CD4-positive, alpha-beta memory T cell (primary cell): Measurements from ENCODE around the gene RTP3. TPM values are rescaled to one million over a fixed set of nuclear protein-coding genes. Genes with fewer than 3 reads are reported as not detected.

Experiments
- CTCF ChIA-PET: fragments of 350-600 bp; sonication (Branson Sonifier 250); formaldehyde crosslinking; loops from one replicate; lab custom pipeline; 2021; ENCODE audit warnings: inconsistent platforms; ENCODE audit not compliant: partially characterized antibody; lab: Charles Lee
- POLR2A ChIA-PET: fragments of 350-600 bp; sonication (Branson Sonifier 250); formaldehyde crosslinking; loops from one replicate; lab custom pipeline; 2021; ENCODE audit not compliant: partially characterized antibody; lab: Charles Lee
- DNase-seq, 5 donors: peaks; one replicate each; pipeline versions ENCODE4 v3.0.0 to v3.0.0-alpha.2; 2020 to 2022; ENCODE audit warnings: mixed read lengths in 1 of 5
- H3K27ac ChIP-seq: one replicate; pipeline ENCODE4 v1.7.0; 2013; ENCODE audit warnings: low read depth, low read length
- H3K27me3 ChIP-seq: 2 replicates; pipeline ENCODE4 v1.7.0; 2013; ENCODE audit warnings: mild to moderate bottlenecking, low read length, moderate library complexity; ENCODE audit not compliant: insufficient read depth
- H3K36me3 ChIP-seq: 2 replicates; pipeline ENCODE4 v1.7.0; 2013; ENCODE audit warnings: mild to moderate bottlenecking, low read length, moderate library complexity; ENCODE audit not compliant: insufficient read depth
- H3K4me1 ChIP-seq: 2 replicates; pipeline ENCODE4 v1.7.0; 2013; ENCODE audit warnings: mild to moderate bottlenecking, low read length, moderate library complexity; ENCODE audit not compliant: insufficient read depth
- H3K4me3 ChIP-seq, 2 donors: one replicate each; pipeline ENCODE4 v1.7.0; 2013; ENCODE audit warnings: low read length in 2 of 2, mild to moderate bottlenecking in 1 of 2
- H3K9me3 ChIP-seq, 2 donors: one replicate each; pipeline ENCODE4 v1.7.0; 2013; ENCODE audit warnings: low read length in 2 of 2, control low read depth in 1 of 2; ENCODE audit not compliant: control insufficient read depth in 1 of 2
- H3K27ac Mint-ChIP-seq, 7 donors: one replicate each; pipeline ENCODE4 v1.8.0; 2020 to 2021; ENCODE audit warnings: mixed read lengths in 7 of 7, mild to moderate bottlenecking in 6 of 7, inconsistent platforms in 3 of 7, moderate library complexity in 3 of 7
- H3K27me3 Mint-ChIP-seq, 2 donors: one replicate each; pipeline ENCODE4 v1.8.0; 2020 to 2021; ENCODE audit warnings: mixed read lengths in 2 of 2
- H3K36me3 Mint-ChIP-seq, 2 donors: one replicate each; pipeline ENCODE4 v1.8.0; 2020 to 2021; ENCODE audit warnings: mixed read lengths in 2 of 2, inconsistent platforms in 1 of 2, mild to moderate bottlenecking in 1 of 2
- H3K4me1 Mint-ChIP-seq, 4 donors: one replicate each; pipeline ENCODE4 v1.8.0; 2020 to 2021; ENCODE audit warnings: mixed read lengths in 4 of 4, mild to moderate bottlenecking in 1 of 4
- H3K4me3 Mint-ChIP-seq, 8 donors: one replicate each; pipeline ENCODE4 v1.8.0; 2020 to 2021; ENCODE audit warnings: mixed read lengths in 8 of 8, mild to moderate bottlenecking in 7 of 8, moderate library complexity in 6 of 8, inconsistent platforms in 3 of 8
- H3K9me3 Mint-ChIP-seq, 8 donors: one replicate each; pipeline ENCODE4 v1.8.0; 2020 to 2021; ENCODE audit warnings: mixed read lengths in 8 of 8, mild to moderate bottlenecking in 5 of 8, inconsistent platforms in 3 of 8, moderate library complexity in 1 of 8
- intact Hi-C: fragments of 100-400 bp; cut with micrococcal nuclease; formaldehyde crosslinking; loops from one replicate; pipeline ENCODE4 v1.15.1; 2023
- polyA plus RNA-seq, 2 donors: library from polyadenylated mRNA; unstranded; fragments of 300-500 nt; fragmentation: Illumina TruSeq; gene quantifications; one replicate each; pipeline ENCODE4 v1.2.3, GENCODE V29; 2021
- total RNA-seq, 2 experiments: library from RNA; stranded (reverse); gene quantifications; one replicate each; pipeline ENCODE4 v1.2.3, GENCODE V29; 2021

RTP3 gene
- total and polyA plus RNA-seq, 4 experiments from 2014 or later, result not detected

DNA sequence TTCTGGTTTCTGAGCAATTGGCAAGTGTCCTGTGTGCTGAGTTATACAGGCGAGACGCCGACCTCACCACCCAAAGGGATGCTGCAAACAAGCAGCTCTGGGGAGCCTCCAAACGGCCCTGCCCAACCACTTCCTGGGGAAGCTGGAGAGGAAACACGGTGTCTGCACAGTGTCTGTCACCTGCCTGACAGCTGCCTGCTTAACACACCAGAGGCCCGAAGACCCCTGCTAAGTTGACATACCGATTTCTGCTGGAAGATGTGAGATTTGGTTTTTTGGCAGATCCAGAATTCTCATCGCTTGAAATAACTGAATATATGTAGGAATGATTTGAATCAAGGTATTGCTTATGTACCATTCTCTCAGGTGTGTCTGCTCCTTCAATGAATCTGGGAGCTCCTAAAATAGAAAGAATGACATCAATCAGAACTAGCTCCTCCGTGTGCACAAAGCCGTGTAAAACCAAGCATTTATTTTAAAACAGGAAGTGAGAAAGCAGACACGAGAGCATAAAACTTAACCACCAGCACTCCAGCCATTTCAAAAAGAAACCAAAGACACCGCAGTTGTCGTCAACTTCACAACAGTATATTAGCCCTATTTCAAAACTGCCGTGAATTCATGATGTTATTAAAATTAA lies 41.1 kb downstream of the RTP3 start:
- Histone ChIP-seq H3K27me3 (no peaks in the 10 kb centered on the region), H3K36me3 (no peaks in the 10 kb centered on the region), H3K9me3 (no peaks in the 10 kb centered on the region), H3K4me1 (peaks cover 52% of the 10 kb centered on the region), H3K4me3 (peak overlapping the region; percentile 5 to 42), H3K27ac (peak overlapping the region; percentile 51)
- Mint-ChIP-seq H3K9me3 (peaks cover 0 to 1% (median 0%) of the 10 kb centered on the region in 8 donors), H3K36me3 (no peaks in the 10 kb centered on the region), H3K4me3 (peak overlapping the region; percentile 65 to 85 (median 78)), H3K4me1 (peaks cover 29 to 60% (median 46%) of the 10 kb centered on the region in 4 donors), H3K27ac (peak overlapping the region; percentile 88 to 97 (median 96)), H3K27me3 (no peaks in the 10 kb centered on the region)
- ChIA-PET CTCF (interaction anchor here (1.1 to 8.6 kb wide), 11 partner anchors 9 to 91 kb away, joined by 3 to 118 read pairs (median 5); partner anchors contain the start of gene RTP3), POLR2A (interaction anchor here (0.6 to 2.9 kb wide), 17 partner anchors 10 to 849 kb away, joined by 3 to 46 read pairs (median 4); partner anchors contain the start of gene CCR5)
- intact Hi-C loops, result loop anchor here (1.0 to 2.0 kb wide), 3 partner anchors 18 to 51 kb away; no protein-coding TSS in a partner anchor
- peak; percentile 83 to 95 (median 86) for DNase-seq

DNA sequence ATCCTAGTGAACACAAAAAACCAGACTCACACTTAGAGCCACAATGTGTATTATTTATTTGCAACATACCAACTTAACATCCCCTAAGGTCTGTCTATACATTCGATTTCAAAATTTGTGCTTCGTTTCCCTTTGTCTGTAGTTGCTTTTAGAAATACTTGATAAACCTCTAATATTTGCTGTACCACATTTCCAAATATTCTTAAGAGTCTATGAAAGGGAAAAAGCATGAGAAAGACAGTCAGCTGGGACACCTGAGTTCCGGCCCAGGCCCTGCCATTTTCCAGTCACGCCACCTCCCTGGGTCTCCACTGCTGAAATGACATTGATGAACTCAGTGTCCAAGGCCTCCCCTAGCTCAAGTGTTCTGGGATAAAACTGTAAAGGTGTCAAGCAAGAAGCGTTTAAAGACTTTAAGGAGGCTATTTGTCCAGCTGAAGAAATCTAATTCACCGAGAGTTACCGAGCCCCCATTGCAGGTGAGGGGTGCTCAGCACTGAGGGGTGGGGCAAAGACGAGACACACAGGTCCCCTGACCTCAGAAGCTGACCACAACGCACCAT lies 41.7 kb downstream of the RTP3 start:
- Histone ChIP-seq H3K36me3 (no peaks in the 10 kb centered on the region), H3K9me3 (no peaks in the 10 kb centered on the region), H3K4me1 (peaks cover 52% of the 10 kb centered on the region), H3K27ac (peak overlapping the region; percentile 51), H3K27me3 (no peaks in the 10 kb centered on the region), H3K4me3 (peak overlapping the region; percentile 5 to 42)
- DNase-seq, result no peak
- H3K36me3 Mint-ChIP-seq, result no peaks in the 10 kb centered on the region
- CTCF ChIA-PET, result interaction anchor here (0.7 to 8.6 kb wide), 11 partner anchors 9 to 91 kb away, joined by 3 to 118 read pairs (median 5); partner anchors contain the start of gene RTP3
- peak overlapping the region; percentile 65 to 85 (median 78) for H3K4me3 Mint-ChIP-seq
- H3K27ac Mint-ChIP-seq, result peak overlapping the region; percentile 88 to 97 (median 96)
- H3K4me1 Mint-ChIP-seq, result peaks cover 29 to 60% (median 46%) of the 10 kb centered on the region in 4 donors
- H3K9me3 Mint-ChIP-seq, result peaks cover 0 to 1% (median 0%) of the 10 kb centered on the region in 8 donors
- POLR2A ChIA-PET, result interaction anchor here (0.7 to 2.9 kb wide), 15 partner anchors 10 to 850 kb away, joined by 3 to 46 read pairs (median 4); no protein-coding TSS in a partner anchor
- H3K27me3 Mint-ChIP-seq, result no peaks in the 10 kb centered on the region
- intact Hi-C loops, result loop anchor here (1.0 to 2.0 kb wide), 2 partner anchors 19 kb away; no protein-coding TSS in a partner anchor

DNA sequence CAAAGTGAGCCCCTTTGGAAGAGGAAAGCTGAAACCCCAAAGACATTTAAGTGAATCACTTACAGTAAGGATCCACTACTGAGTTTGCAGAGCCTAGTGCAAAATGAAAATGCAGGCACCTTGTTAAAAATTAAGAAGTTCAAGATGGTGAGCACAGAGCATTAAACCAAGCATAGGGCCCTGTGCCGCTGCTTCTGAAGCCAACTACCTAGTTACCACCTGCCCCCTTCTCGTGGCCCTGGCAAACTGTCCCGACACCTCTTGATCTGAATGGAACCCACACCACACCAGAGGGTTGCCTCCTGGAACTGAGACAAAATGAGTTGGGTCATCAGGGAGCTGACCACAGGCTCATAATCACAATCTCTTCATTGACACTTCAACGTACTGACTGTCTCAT lies 42.8 kb downstream of the RTP3 start:
- intact Hi-C loops, result no loop called here
- H3K27me3 ChIP-seq, result no peaks in the 10 kb centered on the region
- Mint-ChIP-seq H3K4me3 (peak overlapping the region in 5 of 8 donors; percentile 22 to 57 (median 48)), H3K27ac (peak overlapping the region in 6 of 7 donors; percentile 69 to 97 (median 85)), H3K4me1 (peaks cover 29 to 61% (median 47%) of the 10 kb centered on the region in 4 donors), H3K9me3 (no peaks in the 10 kb centered on the region), H3K27me3 (no peaks in the 10 kb centered on the region), H3K36me3 (no peaks in the 10 kb centered on the region)
- no peak for DNase-seq
- H3K4me1 ChIP-seq, result peaks cover 54% of the 10 kb centered on the region
- no peaks in the 10 kb centered on the region for H3K36me3 ChIP-seq
- ChIA-PET CTCF (interaction anchor here (0.7 to 8.6 kb wide), 4 partner anchors 25 to 52 kb away, joined by 3 to 118 read pairs (median 24); partner anchors contain the start of gene RTP3), POLR2A (interaction anchor here (1.2 to 2.9 kb wide), 3 partner anchors 9 to 52 kb away, joined by 3 to 46 read pairs (median 6); no protein-coding TSS in a partner anchor)
- H3K4me3 ChIP-seq, result no peak overlapping the region
- H3K27ac ChIP-seq, result no peak overlapping the region
- no peaks in the 10 kb centered on the region for H3K9me3 ChIP-seq

DNA sequence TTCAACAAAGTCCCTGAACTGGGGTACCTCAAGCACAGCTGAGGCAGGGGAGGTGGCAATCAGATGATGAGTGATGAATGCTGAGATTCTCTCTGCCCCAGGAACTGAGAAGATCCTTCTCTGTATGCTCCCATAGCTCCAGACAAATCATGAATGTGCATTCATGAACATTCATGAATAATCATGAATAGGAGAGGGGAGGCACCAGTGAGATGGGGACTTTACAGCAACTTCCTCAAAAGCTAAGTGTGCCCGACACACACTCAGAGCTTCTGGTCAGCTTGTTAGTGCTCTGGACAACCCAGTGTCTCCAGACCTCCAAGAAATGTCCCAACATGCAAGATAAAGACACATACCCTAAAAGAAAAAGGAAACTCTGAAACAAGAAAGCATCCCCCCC lies 44.1 kb downstream of the RTP3 start:
- Mint-ChIP-seq H3K27ac (peak overlapping the region in 2 of 7 donors; percentile 16 to 63), H3K4me1 (peaks cover 30 to 64% (median 49%) of the 10 kb centered on the region in 4 donors), H3K36me3 (no peaks in the 10 kb centered on the region), H3K9me3 (no peaks in the 10 kb centered on the region), H3K27me3 (no peaks in the 10 kb centered on the region), H3K4me3 (no peak overlapping the region)
- H3K4me1 ChIP-seq, result peaks cover 59% of the 10 kb centered on the region
- ChIA-PET POLR2A (interaction anchor here (1.3 to 2.0 kb wide), 3 partner anchors 16 to 53 kb away, joined by 3 to 6 read pairs (median 5); no protein-coding TSS in a partner anchor), CTCF (interaction anchor here (1.1 to 8.6 kb wide), 5 partner anchors 17 to 88 kb away, joined by 3 to 118 read pairs (median 6); partner anchors contain the start of gene RTP3)
- H3K27ac ChIP-seq, result no peak overlapping the region
- intact Hi-C loops, result no loop called here
- no peaks in the 10 kb centered on the region for H3K27me3 ChIP-seq
- no peaks in the 10 kb centered on the region for H3K9me3 ChIP-seq
- H3K36me3 ChIP-seq, result no peaks in the 10 kb centered on the region
- no peak for DNase-seq
- H3K4me3 ChIP-seq, result no peak overlapping the region

DNA sequence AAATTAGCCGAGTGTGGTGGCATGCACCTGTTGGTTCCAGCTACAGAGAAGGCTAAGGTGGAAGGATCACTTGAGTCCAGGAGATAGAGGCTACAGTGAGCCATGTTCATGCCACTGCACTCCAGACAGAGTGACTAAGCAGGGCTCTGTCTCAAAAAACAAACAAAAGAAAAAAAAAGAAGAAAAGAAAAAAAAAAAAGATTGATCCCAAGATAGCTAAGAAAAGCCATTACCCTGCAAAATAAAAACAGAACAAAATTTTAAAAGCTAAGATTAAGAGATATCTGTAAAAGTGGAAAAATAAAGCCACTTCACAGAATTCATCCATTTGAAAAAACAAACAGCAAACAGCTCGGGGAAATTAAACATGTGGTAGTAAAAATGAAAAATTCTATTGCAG lies 44.6 kb downstream of the RTP3 start:
- Histone ChIP-seq H3K36me3 (no peaks in the 10 kb centered on the region), H3K9me3 (no peaks in the 10 kb centered on the region), H3K4me1 (peaks cover 53% of the 10 kb centered on the region), H3K27ac (no peak overlapping the region), H3K27me3 (no peaks in the 10 kb centered on the region), H3K4me3 (no peak overlapping the region)
- POLR2A ChIA-PET, result interaction anchor here (1.3 to 1.7 kb wide), 2 partner anchors 16 to 54 kb away, joined by 3 to 5 read pairs; no protein-coding TSS in a partner anchor
- H3K36me3 Mint-ChIP-seq, result no peaks in the 10 kb centered on the region
- no peaks in the 10 kb centered on the region for H3K9me3 Mint-ChIP-seq
- no peak overlapping the region for H3K4me3 Mint-ChIP-seq
- no peak for DNase-seq
- H3K27ac Mint-ChIP-seq, result peak overlapping the region in 3 of 7 donors; percentile 16 to 60 (median 23)
- no peaks in the 10 kb centered on the region for H3K27me3 Mint-ChIP-seq
- CTCF ChIA-PET, result interaction anchor here (0.7 to 8.6 kb wide), 7 partner anchors 16 to 118 kb away, joined by 3 to 118 read pairs (median 4); partner anchors contain the start of gene RTP3
- intact Hi-C loops, result no loop called here
- peaks cover 31 to 59% (median 47%) of the 10 kb centered on the region in 4 donors for H3K4me1 Mint-ChIP-seq

DNA sequence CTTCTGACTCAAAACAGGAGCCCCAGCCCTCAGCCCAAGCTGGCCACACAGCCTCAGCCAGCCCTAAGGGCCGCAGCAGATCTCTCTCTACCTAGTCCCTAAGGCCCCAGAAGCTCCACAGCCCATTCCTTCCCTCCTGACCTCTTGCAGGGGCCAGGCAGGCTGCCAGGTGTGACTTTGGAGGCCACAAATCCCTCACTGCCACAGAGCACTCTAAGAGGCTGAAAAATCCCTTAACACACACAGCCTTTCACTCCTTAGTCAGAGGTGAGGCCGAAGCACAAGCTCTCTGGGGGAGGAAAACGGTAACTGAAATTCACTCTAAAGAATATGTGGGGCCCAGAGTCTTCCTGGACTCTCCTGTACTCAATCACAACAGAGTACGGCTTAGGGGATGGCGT lies 45.0 kb downstream of the RTP3 start:
- ChIA-PET CTCF (interaction anchor here (0.7 to 8.6 kb wide), 7 partner anchors 16 to 119 kb away, joined by 3 to 118 read pairs (median 4); partner anchors contain the start of gene RTP3), POLR2A (interaction anchor here (1.3 to 1.7 kb wide), 2 partner anchors 16 to 54 kb away, joined by 3 to 5 read pairs; no protein-coding TSS in a partner anchor)
- Histone ChIP-seq H3K4me3 (no peak overlapping the region), H3K36me3 (no peaks in the 10 kb centered on the region), H3K27ac (no peak overlapping the region), H3K4me1 (peaks cover 49% of the 10 kb centered on the region), H3K27me3 (no peaks in the 10 kb centered on the region), H3K9me3 (no peaks in the 10 kb centered on the region)
- H3K4me1 Mint-ChIP-seq, result peaks cover 29 to 54% (median 44%) of the 10 kb centered on the region in 4 donors
- intact Hi-C loops, result no loop called here
- no peak for DNase-seq
- no peak overlapping the region for H3K4me3 Mint-ChIP-seq
- H3K27me3 Mint-ChIP-seq, result no peaks in the 10 kb centered on the region
- H3K9me3 Mint-ChIP-seq, result no peaks in the 10 kb centered on the region
- H3K27ac Mint-ChIP-seq, result peak overlapping the region in 4 of 7 donors; percentile 16 to 60 (median 28)
- no peaks in the 10 kb centered on the region for H3K36me3 Mint-ChIP-seq
